22Rv1 (cell line): Measurements from ENCODE around the gene PCDH15.

Experiments used
- ZFX ChIP-seq: fragments of 450-650 bp; IDR thresholded peaks from 2 replicates; pipeline ENCODE4 v1.6.1; 2017; ENCODE audit warnings: antibody characterized with exemption, borderline replicate concordance
- TF ChIP-seq, protein P1 (sequence below): fragments of 450-650 bp; IDR thresholded peaks from 2 replicates; pipeline ENCODE4 v1.5.1; 2017; ENCODE audit warnings: mild to moderate bottlenecking

DNA sequence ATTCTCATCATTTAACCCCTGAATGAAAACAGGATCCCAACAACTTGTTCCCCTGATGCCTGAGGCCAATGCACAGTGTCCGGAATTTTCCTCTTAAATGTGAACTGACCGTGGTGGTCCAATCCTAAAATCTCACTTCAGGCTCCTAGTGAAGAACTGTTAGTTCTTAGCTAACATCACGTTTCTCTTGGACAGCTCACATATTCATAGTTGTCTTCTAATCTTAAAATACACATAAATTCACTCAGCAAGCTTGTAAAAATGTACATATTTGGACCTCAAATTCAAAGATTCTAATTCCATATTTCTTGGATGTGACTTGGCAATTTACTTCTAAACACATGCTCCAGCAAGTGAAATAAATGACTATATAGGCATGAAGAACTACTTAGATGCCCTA is 297.2 kb downstream of the PCDH15 start:
- TF ChIP-seq, protein P1, sequence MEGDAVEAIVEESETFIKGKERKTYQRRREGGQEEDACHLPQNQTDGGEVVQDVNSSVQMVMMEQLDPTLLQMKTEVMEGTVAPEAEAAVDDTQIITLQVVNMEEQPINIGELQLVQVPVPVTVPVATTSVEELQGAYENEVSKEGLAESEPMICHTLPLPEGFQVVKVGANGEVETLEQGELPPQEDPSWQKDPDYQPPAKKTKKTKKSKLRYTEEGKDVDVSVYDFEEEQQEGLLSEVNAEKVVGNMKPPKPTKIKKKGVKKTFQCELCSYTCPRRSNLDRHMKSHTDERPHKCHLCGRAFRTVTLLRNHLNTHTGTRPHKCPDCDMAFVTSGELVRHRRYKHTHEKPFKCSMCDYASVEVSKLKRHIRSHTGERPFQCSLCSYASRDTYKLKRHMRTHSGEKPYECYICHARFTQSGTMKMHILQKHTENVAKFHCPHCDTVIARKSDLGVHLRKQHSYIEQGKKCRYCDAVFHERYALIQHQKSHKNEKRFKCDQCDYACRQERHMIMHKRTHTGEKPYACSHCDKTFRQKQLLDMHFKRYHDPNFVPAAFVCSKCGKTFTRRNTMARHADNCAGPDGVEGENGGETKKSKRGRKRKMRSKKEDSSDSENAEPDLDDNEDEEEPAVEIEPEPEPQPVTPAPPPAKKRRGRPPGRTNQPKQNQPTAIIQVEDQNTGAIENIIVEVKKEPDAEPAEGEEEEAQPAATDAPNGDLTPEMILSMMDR, result no peak
- no peak for TF ChIP-seq ZFX
